DMS79 (cell line): ENCODE measurements around the gene GDF7.

Experiments used
- DNase-seq: peaks from one replicate; lab custom pipeline; 2025; lab: John Stamatoyannopoulos, UW

The GDF7 gene

DNA sequence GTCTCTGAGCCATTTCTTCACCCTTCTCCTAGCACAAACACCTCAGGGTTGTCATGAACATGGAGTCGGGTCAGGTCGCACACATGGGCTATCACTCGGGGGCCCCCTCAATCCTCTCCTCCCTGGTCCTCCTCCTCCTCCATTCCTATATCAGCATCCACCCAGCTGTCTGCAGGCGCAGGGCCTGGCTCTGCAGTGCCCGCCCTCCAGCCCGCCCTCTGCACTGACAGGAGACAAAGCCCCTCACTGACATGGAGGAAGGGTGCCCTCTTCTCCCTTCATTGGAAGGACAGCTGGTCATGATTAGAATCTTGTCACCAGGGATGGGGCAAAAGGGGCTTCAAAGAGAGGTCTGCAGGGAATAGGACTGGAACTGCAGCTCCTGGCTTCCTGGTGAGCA is 37.8 kb upstream of the GDF7 start:
- no peak for DNase-seq

GRCh38 chr2:20629581-20630171 is 37.3 kb upstream of the GDF7 start:
- DNase-seq: no peak

DNA sequence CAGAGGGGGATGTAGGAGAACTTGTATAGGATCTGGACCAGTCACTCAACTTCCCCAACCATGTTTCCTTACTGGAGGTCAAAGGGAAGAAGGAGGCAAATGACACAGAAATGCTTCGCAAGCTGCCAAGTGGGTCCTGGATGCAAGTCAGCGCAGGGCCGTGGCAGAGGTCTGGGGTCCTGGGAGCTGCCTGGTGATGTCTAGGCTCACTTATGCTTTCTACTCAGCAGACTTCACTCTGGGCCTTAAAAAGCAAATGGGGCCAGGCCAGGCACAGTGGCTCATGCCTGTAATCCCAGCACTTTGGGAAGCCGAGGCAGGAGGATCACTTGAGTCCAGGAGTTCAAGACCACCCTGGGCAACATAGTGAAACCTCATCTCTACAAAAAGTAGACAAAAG is 36.0 kb upstream of the GDF7 start:
- DNase-seq: no peak

GRCh38 chr2:20631617-20632307 is 35.2 kb upstream of the GDF7 start:
- DNase-seq: no peak

DNA sequence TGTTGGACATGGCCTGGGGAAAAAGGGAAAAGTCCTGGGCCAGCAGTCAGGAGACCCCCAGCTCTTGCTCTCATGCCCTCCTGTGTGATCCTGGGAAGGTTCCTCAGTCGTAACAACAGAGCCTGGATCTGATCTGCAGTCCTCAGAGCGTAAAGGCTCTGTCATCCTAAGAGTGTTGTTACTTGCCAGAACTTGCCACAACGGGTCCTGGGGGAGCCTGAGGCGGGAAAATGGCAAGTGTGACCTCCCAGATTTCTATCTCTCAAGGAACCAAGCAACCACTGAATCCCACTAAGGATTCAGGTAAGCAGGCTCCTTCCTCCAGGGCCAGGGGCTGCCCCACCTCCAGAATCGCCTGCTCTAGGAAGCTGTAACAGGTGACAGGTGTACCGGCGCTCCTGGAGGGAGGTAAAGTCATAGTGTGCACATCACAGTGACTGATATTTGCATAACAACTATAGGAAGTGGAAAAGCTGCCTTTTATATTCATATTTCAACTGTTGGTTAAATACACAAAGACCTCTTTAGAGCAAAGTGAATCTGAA is 34.4 kb upstream of the GDF7 start:
- no peak for DNase-seq

- no peak for DNase-seq
Observed at GRCh38 chr2:20633001-20633400, 33.9 kb upstream of the GDF7 start.

GRCh38 chr2:20633794-20634506 is 33.0 kb upstream of the GDF7 start:
- peak; percentile 75 for DNase-seq

- peak; percentile 60 for DNase-seq
Observed at GRCh38 chr2:20634507-20635112, 32.3 kb upstream of the GDF7 start.

DNA sequence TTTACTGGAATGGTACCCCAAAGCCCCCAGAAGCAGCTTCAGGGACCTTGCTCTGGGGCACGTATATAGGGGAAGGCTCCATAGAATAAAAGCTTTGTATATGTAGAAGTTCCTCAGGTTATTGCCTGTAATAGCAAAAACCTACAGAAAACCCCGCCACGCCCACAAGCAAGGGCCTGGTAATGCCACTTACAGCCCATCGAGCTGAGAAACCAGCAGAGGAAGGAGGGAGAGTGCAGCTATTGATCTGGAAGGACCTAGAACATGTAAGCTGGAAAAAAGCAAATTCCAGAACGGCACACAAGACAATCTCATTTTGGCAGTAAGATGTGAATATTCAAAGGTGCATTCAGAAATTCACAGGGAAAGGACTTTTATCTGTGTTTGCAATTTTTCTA is 31.8 kb upstream of the GDF7 start:
- DNase-seq: peak; percentile 46

DNA sequence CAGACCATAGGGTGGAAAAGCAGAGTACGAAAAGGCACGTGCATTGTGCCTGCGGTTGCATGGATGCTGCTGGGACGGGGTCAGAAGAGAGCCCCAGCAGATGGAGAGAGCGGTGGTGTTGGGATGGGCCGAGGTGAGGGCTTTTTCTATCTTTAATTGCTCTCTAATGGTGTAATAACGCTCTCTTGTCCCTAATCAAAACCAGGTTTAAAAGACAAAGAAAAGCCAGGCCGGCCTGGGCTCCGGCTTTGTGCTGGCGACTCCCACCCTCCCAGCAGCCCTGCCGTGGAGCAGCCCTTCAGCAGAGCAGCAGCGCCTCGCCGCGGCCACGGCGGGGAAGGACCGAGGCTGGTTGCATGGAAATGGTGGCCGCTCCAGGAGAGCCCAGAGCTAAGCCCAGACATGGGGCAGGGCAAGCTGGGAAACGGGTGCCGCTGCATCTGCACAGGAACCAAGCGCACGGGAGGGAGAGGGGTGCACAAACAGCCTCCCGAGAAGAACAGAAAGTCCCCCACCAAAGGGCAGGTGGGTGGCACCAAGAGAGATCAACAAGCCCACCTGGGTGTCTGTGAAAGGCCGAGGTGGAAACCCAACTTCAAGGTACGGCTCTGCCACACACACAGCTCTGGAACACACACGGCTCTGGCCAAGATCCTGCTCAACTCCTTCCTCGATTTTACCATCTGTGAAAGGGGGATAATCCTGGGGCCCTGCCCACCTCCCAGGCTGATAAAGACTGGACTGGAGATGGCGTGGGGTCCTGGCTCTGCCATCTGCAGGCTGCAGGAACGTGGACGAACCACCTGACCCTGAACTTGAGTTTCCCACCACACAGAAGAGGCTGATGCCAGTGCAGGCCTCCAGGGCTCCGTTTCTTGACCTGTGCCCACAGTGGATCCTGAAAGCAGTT is 31.0 kb upstream of the GDF7 start:
- DNase-seq: peak; percentile 28

DNA sequence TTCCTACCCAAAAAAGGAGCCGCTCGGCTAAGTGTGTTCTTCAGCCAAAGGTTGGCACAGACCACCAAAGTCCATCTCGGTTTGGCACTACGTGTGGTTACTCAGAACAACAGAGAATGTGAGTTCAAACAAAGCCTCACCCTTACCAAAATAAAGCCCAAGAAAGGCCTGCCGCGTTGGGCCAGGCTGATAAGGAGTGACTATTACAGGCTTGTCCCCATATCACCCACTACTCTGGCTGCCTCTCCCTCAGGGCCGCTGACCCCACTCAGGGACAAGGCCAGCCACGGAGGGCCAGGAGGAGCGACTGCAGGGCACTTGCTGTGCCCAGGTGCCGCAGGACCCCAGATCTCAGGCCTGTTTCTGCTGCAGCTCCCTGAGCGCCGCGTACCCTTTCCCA is 29.8 kb upstream of the GDF7 start:
- DNase-seq: no peak

DNA sequence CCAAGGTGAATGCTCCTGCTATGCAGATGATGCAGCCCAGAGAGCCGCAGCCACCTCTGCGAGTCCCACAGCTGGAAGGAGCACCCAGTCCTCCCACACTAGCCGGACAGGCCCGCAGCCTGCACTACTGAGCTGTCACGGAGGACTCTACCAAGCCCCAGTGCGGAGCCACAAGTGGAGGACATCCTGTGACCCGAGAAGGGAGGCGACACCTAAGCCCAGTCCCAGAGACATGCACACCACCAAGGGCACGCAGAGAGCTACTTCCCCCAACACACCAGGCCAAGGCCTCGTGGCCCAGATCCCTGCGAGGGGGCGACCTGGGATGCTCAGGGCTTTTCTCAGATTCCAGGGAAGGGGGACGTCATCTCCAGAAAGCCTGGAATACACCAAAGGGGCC is 28.9 kb upstream of the GDF7 start:
- no peak for DNase-seq

DNA sequence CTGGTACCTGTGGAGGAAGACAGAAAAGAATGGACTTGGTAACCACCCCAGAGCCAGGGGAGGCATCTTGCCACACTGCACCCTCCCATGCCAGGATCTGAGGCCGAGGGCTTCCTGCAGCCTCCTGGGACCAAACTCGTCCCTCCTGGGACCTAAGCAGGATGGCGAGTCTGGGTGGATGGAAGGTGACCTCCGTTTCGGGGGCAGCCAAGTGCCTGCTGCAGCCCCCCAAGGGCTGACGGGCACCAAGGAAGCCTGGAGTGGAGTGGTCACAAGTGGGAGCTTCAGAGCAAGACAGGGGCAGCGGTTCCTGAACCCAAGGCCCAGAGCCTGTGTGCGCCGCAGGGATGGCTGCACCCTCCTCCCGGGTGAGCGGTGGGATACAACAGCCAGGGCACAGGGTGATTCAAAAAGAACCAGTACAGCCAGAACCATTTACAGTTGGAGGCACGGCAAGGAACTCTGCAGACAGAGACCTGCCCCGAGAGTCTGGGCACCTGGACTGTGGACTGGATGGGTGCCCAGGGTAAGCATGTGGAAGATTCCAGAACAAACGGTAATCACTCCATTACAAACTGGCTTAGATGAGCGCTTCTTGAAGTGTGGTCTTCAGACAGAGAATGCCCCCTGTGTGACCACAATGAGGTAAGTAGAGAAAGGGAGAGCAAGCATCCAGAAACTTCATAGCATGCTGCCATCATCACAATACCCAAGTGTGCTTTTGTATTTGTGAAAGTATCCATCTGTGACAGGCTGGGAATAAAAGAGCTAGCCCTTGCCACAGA is 28.1 kb upstream of the GDF7 start:
- no peak for DNase-seq

GRCh38 chr2:20640411-20641122 is 26.4 kb upstream of the GDF7 start:
- peak; percentile 43 for DNase-seq

DNA sequence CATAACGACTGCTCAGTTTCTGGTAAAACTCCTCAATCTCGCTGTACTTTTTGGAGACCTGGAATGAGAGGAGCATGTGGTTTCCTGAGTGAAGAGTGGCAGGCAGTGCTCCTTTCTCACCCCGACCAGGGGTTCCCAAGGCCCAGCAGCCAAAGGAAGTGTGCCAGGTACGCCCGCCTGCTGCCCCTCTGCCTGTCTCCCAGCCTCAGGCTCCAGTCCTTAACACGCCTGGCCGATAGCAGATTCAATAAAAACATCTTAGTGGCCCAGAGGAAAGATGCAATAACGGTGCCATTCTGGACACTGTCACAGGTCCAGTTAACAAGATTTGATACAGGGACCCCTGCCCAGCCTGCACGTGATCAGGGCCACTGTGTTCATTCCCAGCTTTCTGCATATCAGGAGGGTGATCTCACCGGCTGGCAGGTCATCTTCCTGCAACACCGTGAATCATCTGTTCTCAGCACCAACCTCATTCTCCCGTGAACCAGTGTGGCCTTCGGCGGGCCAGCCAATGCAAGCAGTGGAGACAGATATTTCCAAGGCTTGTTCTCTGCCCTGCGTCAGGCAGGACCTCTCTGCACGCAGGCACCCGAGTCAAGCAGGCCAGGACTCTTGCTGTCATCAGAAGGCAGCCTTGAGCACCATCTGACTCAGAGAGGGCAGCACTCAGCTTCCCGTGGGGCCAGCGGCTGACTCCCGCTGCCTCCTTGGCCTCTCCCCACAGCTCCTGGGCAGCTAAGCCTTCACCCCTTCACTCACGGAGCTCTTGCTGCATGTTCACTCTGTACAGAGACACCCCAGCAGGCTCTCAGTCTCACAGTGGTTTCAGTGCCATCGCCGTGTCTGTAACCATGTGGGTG is 25.6 kb upstream of the GDF7 start:
- DNase-seq: no peak

DNA sequence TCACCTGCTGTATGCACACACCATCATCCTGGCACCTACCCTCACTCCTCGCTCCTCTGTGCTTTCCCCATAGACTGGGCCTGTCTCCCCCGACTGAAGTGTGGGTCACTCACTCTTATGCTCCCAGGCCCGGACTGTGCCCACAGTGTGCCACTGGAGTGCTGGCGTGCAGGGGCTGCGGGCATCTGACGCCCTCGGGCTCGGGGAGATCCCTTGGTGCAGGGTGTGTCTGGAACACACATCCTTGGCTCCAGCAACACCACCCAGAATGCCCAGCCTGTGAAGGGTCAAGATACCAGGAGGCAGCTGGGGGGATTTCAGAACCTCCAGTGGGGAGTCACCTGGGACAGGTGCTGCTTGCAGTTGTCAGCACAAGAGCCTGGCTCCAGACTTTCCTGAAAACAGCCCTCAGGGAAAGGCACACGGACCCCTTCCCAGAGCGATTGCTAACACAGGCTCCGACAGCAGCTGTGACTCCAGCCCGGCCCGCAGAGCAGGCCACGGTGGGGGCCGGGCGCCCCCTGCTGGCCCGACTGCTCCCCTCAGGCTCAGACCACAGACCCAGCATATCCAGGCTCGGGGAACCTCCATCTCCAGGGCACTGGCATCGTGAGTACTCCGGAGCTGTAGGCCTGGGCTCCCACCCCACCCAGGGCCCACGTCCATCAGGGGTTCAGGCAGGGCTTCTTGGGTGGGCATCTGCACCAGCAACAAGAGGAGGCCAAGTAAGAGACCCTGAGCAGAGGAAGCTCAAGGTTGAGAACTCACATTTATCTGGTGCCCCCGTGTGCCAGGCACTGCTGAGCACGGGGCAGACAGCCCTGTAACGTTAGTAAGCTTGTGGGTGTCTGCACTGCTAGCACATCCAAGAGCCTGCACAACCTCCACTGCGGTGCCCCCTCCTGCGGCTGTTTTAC is 24.6 kb upstream of the GDF7 start:
- DNase-seq: peak; percentile 62

DNA sequence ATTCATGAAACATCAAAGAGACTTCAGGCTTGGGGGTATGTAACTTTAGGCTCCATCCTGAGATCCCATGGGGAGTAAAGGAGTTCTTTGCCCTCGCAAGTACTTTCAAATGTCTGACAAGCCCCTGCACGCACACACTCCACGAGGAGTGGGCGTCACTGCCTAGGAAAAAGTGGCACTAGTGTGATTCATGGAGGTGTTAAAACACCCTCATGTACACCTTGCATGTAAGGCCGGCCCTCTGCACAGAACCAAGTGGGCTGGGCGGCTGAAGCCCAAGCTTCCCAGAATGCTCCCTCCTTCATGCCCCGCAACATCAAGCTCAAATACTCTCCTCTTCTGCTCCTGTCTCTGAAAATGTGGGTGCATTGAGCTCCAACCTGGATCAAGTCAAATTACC is 23.9 kb upstream of the GDF7 start:
- peak; percentile 27 for DNase-seq

DNA sequence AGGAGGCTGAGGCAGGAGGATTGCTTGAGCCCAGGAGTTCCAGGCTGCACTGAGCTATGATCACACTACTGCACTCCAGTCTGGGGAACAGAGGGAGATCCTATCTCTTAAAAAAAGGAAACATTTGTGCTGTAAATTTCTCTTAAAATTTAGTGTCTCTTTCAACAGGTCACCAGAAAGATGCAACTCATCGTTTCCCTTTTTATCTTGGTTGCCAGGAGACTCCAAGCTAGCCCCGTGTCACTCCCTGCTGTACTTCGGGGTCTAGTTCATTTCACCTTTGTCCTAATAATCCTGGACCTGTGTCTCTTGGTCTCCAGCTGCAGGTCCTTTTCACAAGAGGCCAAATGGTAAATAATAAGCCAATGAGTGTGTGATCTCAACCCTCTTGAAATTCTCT is 23.1 kb upstream of the GDF7 start:
- peak; percentile 56 for DNase-seq
